H1 (cell line): ENCODE results near the gene RGS3. TPM values are rescaled to one million over a fixed set of nuclear protein-coding genes. Genes with fewer than 3 reads are reported as not detected.

Experiments used
- CTCF ChIA-PET: fragments of 300-600 bp; sonication (Branson Sonifier 250); formaldehyde crosslinking; loops from one replicate; lab custom pipeline; 2021; ENCODE audit not compliant: partially characterized antibody; lab: Charles Lee
- POLR2A ChIA-PET: fragments of 300-600 bp; sonication (Branson Sonifier 250); formaldehyde crosslinking; loops from one replicate; lab custom pipeline; 2021; ENCODE audit warnings: inconsistent platforms; ENCODE audit not compliant: partially characterized antibody; lab: Charles Lee
- DNase-seq, 2 experiments: peaks; one replicate each; pipeline versions ENCODE4 v3.0.0 to v3.0.0-alpha.2; 2010 to 2022; ENCODE audit warnings: low spot score in 2 of 2, low read depth in 1 of 2, mixed read lengths in 1 of 2
- FAIRE-seq: peaks from 2 replicates; lab custom pipeline; 2011; peaks lifted over from hg19 to GRCh38; lab: Jason Lieb, UNC
- H2AFZ ChIP-seq: 2 replicates; pipeline ENCODE4 v1.8.1; 2012; ENCODE audit warnings: low read length, inconsistent platforms
- H2AK5ac ChIP-seq: 2 replicates; pipeline ENCODE4 v1.6.1; 2013; ENCODE audit warnings: low read depth, low read length
- H2BK120ac ChIP-seq: replicated peaks from 2 replicates; pipeline ENCODE3; 2013; ENCODE audit warnings: low read depth, low read length, inconsistent platforms
- H2BK12ac ChIP-seq: 2 replicates; pipeline ENCODE4 v1.6.1; 2013; ENCODE audit warnings: low read depth, low read length
- H2BK15ac ChIP-seq: 2 replicates; pipeline ENCODE4 v1.6.1; 2013; ENCODE audit warnings: low read length
- H2BK20ac ChIP-seq: 2 replicates; pipeline ENCODE4 v1.6.1; 2013; ENCODE audit warnings: low read length
- H2BK5ac ChIP-seq: 2 replicates; pipeline ENCODE4 v1.6.1; 2013; ENCODE audit warnings: low read depth, low read length
- H3K14ac ChIP-seq: 2 replicates; pipeline ENCODE4 v1.6.1; 2013; ENCODE audit warnings: inconsistent platforms; ENCODE audit not compliant: insufficient read length
- H3K18ac ChIP-seq: 2 replicates; pipeline ENCODE4 v1.6.1; 2013; ENCODE audit warnings: low read length; ENCODE audit errors: extremely low read depth
- H3K23ac ChIP-seq: 2 replicates; pipeline ENCODE4 v1.6.1; 2013; ENCODE audit warnings: inconsistent platforms; ENCODE audit not compliant: insufficient read length
- H3K23me2 ChIP-seq: 2 replicates; pipeline ENCODE4 v1.6.1; 2013; ENCODE audit warnings: low read depth, low read length
- H3K27ac ChIP-seq: 2 replicates; pipeline ENCODE4 v1.6.1; 2011; ENCODE audit warnings: low read depth, low read length, inconsistent platforms
- H3K27me3 ChIP-seq, 4 experiments: replicated peaks in 1 of 4; 1 replicate in 1 of 4; 2 replicates in 3 of 4; pipeline versions ENCODE4 v1.6.1 to v1.8.1; 2011 to 2013; ENCODE audit warnings: low read length in 3 of 4, mild to moderate bottlenecking in 3 of 4, inconsistent platforms in 2 of 4, mixed read lengths in 2 of 4, moderate library complexity in 1 of 4; ENCODE audit not compliant: control insufficient read depth in 3 of 4, insufficient read depth in 3 of 4; ENCODE audit errors: extremely low read depth in 1 of 4
- H3K36me3 ChIP-seq, 4 experiments: 2 replicates each; pipeline versions ENCODE4 v1.6.1 to v1.8.1; 2011 to 2013; ENCODE audit warnings: mild to moderate bottlenecking in 4 of 4, low read length in 3 of 4, moderate library complexity in 2 of 4, control low read depth in 1 of 4, inconsistent platforms in 1 of 4; ENCODE audit not compliant: insufficient read depth in 4 of 4, control insufficient read depth in 2 of 4
- H3K4ac ChIP-seq: replicated peaks from 2 replicates; pipeline ENCODE3; 2013; ENCODE audit warnings: low read length, low read depth, mixed read lengths, inconsistent platforms; ENCODE audit not compliant: insufficient read length
- H3K4me1 ChIP-seq, 4 experiments: replicated peaks in 1 of 4; 1 replicate in 1 of 4; 2 replicates in 3 of 4; pipeline versions ENCODE4 v1.6.1 to v1.8.1; 2011 to 2013; ENCODE audit warnings: low read length in 3 of 4, inconsistent platforms in 2 of 4, mixed read lengths in 1 of 4; ENCODE audit not compliant: insufficient read depth in 4 of 4, control insufficient read depth in 3 of 4
- H3K4me2 ChIP-seq, 2 experiments: 2 replicates each; pipeline versions ENCODE4 v1.6.1 to v1.8.1; 2011 to 2013; ENCODE audit warnings: low read depth in 2 of 2, low read length in 2 of 2, control low read depth in 1 of 2, inconsistent platforms in 1 of 2, mild to moderate bottlenecking in 1 of 2; ENCODE audit not compliant: insufficient read depth in 1 of 2
- H3K4me3 ChIP-seq, 4 experiments: fragments of 200-600, 300-600 bp in 1 of 4; sonication (generic), shearing (Covaris generic), sonication (Bioruptor Twin) in 1 of 4; 2 replicates each; pipeline versions ENCODE4 v1.5.1 to v1.8.1; 2011 to 2016; ENCODE audit warnings: low read length in 4 of 4, low read depth in 3 of 4, control low read depth in 2 of 4, inconsistent platforms in 2 of 4, mild to moderate bottlenecking in 2 of 4, mixed read lengths in 1 of 4, moderate library complexity in 1 of 4; ENCODE audit not compliant: insufficient read depth in 2 of 4; ENCODE audit errors: extremely low read depth in 1 of 4
- H3K56ac ChIP-seq: replicated peaks from 2 replicates; pipeline ENCODE3; 2013; ENCODE audit warnings: low read depth, mild to moderate bottlenecking, mixed read lengths, low read length, inconsistent platforms; ENCODE audit not compliant: insufficient read length
- H3K79me1 ChIP-seq: 2 replicates; pipeline ENCODE4 v1.6.1; 2013; ENCODE audit warnings: low read depth, low read length, control low read depth
- H3K79me2 ChIP-seq, 2 experiments: 2 replicates each; pipeline versions ENCODE4 v1.6.1 to v1.8.1; 2012 to 2013; ENCODE audit warnings: low read length in 2 of 2, mild to moderate bottlenecking in 2 of 2, inconsistent platforms in 1 of 2; ENCODE audit not compliant: insufficient read depth in 2 of 2, control insufficient read depth in 1 of 2
- H3K9ac ChIP-seq, 4 experiments: replicated peaks in 1 of 4; 1 replicate in 1 of 4; 2 replicates in 3 of 4; pipeline versions ENCODE4 v1.6.1 to v1.8.1; 2011 to 2013; ENCODE audit warnings: low read depth in 3 of 4, low read length in 3 of 4, control low read depth in 2 of 4, mild to moderate bottlenecking in 2 of 4, moderate library complexity in 2 of 4, inconsistent platforms in 1 of 4; ENCODE audit errors: extremely low read depth in 1 of 4
- H3K9me3 ChIP-seq, 2 experiments: 2 replicates each; pipeline versions ENCODE4 v1.6.1 to v1.8.1; 2012 to 2013; ENCODE audit warnings: mild to moderate bottlenecking in 2 of 2, moderate library complexity in 2 of 2, control low read depth in 1 of 2, inconsistent platforms in 1 of 2, low read depth in 1 of 2, low read length in 1 of 2, mixed read lengths in 1 of 2; ENCODE audit not compliant: insufficient read depth in 2 of 2
- H4K20me1 ChIP-seq, 2 experiments: replicated peaks in 1 of 2; 2 replicates each; pipeline versions ENCODE3 to v1.8.1; 2011 to 2013; ENCODE audit warnings: inconsistent platforms in 2 of 2, low read length in 2 of 2, mild to moderate bottlenecking in 1 of 2; ENCODE audit not compliant: insufficient read depth in 2 of 2, control insufficient read depth in 1 of 2
- H4K5ac ChIP-seq: 2 replicates; pipeline ENCODE4 v1.6.1; 2013; ENCODE audit warnings: low read length, low read depth, mixed read lengths, inconsistent platforms; ENCODE audit not compliant: insufficient read length
- H4K8ac ChIP-seq: 2 replicates; pipeline ENCODE4 v1.8.0; 2013; ENCODE audit warnings: mild to moderate bottlenecking, moderate library complexity, low read length, inconsistent platforms; ENCODE audit not compliant: insufficient read depth; ENCODE audit errors: extremely low read depth
- H4K91ac ChIP-seq: replicated peaks from 2 replicates; pipeline ENCODE3; 2013; ENCODE audit warnings: low read length, mixed read lengths, inconsistent platforms; ENCODE audit not compliant: insufficient read length
- CHD1 ChIP-seq: IDR thresholded peaks from 2 replicates; pipeline ENCODE4 v1.6.1; 2012; ENCODE audit warnings: low read depth, low read length, improper control_type of control experiment
- E2F6 ChIP-seq: IDR thresholded peaks from 2 replicates; pipeline ENCODE4 v1.6.1; 2012; ENCODE audit warnings: inconsistent platforms
- GABPA ChIP-seq: IDR thresholded peaks from 2 replicates; pipeline ENCODE4 v1.6.1; 2011; ENCODE audit warnings: mild to moderate bottlenecking, low read length, moderate library complexity, borderline replicate concordance; ENCODE audit not compliant: insufficient read depth
- KDM1A ChIP-seq: fragments of 200-600, 300-600 bp; sonication (generic); IDR thresholded peaks from 2 replicates; pipeline ENCODE4 v1.7.1; 2016; ENCODE audit warnings: mild to moderate bottlenecking, low read length, borderline replicate concordance
- KDM4A ChIP-seq: IDR thresholded peaks from one replicate; pipeline ENCODE4 v1.7.1; 2012; ENCODE audit warnings: low read depth, mild to moderate bottlenecking, moderate library complexity, low read length, inconsistent platforms; ENCODE audit not compliant: severe bottlenecking
- KDM5A ChIP-seq: fragments of 200-600 bp; IDR thresholded peaks from 2 replicates; pipeline ENCODE4 v1.7.1; 2012; ENCODE audit warnings: mild to moderate bottlenecking, low read length, inconsistent platforms, mixed read lengths
- NANOG ChIP-seq: IDR thresholded peaks from 2 replicates; pipeline ENCODE4 v1.6.1; 2011; ENCODE audit warnings: low read length, low read depth, mild to moderate bottlenecking, inconsistent platforms; ENCODE audit not compliant: insufficient read depth, poor library complexity, severe bottlenecking
- NRF1 ChIP-seq: IDR thresholded peaks from 2 replicates; pipeline ENCODE4 v1.6.1; 2011; ENCODE audit warnings: mild to moderate bottlenecking, low read depth, low read length, improper control_type of control experiment
- PHF8 ChIP-seq: fragments of 200-600 bp; sonication (generic); conservative IDR thresholded peaks from 2 replicates; pipeline ENCODE4 v1.7.1; 2012; ENCODE audit warnings: low read depth, mild to moderate bottlenecking, inconsistent platforms, low read length, moderate library complexity
- RFX5 ChIP-seq: IDR thresholded peaks from 2 replicates; pipeline ENCODE4 v1.6.1; 2011; ENCODE audit warnings: low read depth, low read length, improper control_type of control experiment, borderline replicate concordance
- RNF2 ChIP-seq: fragments of 200-900, 300-1000 bp; sonication (generic); IDR thresholded peaks from 2 replicates; pipeline ENCODE4 v1.7.1; 2016; ENCODE audit warnings: borderline replicate concordance, low read depth, mild to moderate bottlenecking, antibody characterized with exemption, low read length; ENCODE audit not compliant: poor library complexity, severe bottlenecking; ENCODE audit errors: missing control alignments
- SIRT6 ChIP-seq: IDR thresholded peaks from one replicate; pipeline ENCODE4 v1.7.1; 2012; ENCODE audit warnings: low read length, inconsistent platforms
- ZNF274 ChIP-seq: IDR thresholded peaks from 2 replicates; pipeline ENCODE4 v1.7.0; 2012; ENCODE audit warnings: low read length, borderline replicate concordance; ENCODE audit errors: extremely low read depth
- WGBS, 2 experiments: shearing (Covaris generic) in 1 of 2; methylation state at CpG; one replicate each; pipeline versions ENCODE4 v1.1.6 to v1.1.7; 2013 to 2015; ENCODE audit warnings: low lambda C conversion rate in 2 of 2, mixed read lengths in 2 of 2, inconsistent platforms in 1 of 2, low coverage in 1 of 2, missing lambda C conversion rate in 1 of 2; ENCODE audit not compliant: insufficient replicate concordance in 2 of 2, insufficient coverage in 1 of 2, insufficient read length in 1 of 2; ENCODE audit errors: extremely low coverage in 1 of 2, missing lambda C conversion rate in 1 of 2; 5-methylcytosine and 5-hydroxymethylcytosine counted together
- polyA plus RNA-seq, 7 experiments: library from polyadenylated mRNA; depleted of rRNA in 3 of 7; stranded (reverse) in 5 of 7; unstranded in 2 of 7; fragments of >200 nt in 5 of 7; fragments of 200-250 nt in 2 of 7; gene quantifications; 1 replicate in 5 of 7; 2 replicates in 1 of 7; 4 replicates in 1 of 7; pipeline versions ENCODE4 v1.2.1 to v1.2.3, GENCODE V29; 2011 to 2013; ENCODE audit warnings: missing spikeins in 2 of 7, mixed read lengths in 2 of 7
- total RNA-seq: library from RNA; stranded (reverse); fragmentation: NEBNext Ultra II Directional; extraction: Animal tissue kit (Norgen Biotek cat#: 25700); gene quantifications from 2 replicates; pipeline ENCODE4 v1.2.1, GENCODE V29; 2021

RGS3 gene
- total and polyA plus RNA-seq, 2 of the 8 experiments (the other 6 are each of a cell fraction or from before 2014, with no cell fraction given): 12.6 to 18.2 TPM

- Histone ChIP-seq H3K79me2 (no peaks in the 10 kb centered on the region), H3K27me3 (no peaks in the 10 kb centered on the region), H4K8ac (no peak overlapping the region), H2BK12ac (no peak overlapping the region), H2AK5ac (no peak overlapping the region), H3K4me3 (no peak overlapping the region), H2AFZ (no peak overlapping the region), H2BK120ac (no peak overlapping the region), H3K56ac (no peak overlapping the region), H3K23me2 (no peaks in the 10 kb centered on the region), H3K4ac (no peak overlapping the region), H3K18ac (no peak overlapping the region), H3K79me1 (no peaks in the 10 kb centered on the region), H3K9me3 (no peaks in the 10 kb centered on the region), H2BK20ac (no peak overlapping the region), H2BK5ac (no peak overlapping the region), H4K91ac (no peak overlapping the region), H3K4me1 (peaks cover 0 to 4% (median 2%) of the 10 kb centered on the region in 4 experiments; a peak in 1 of 7 replicates), H3K23ac (no peak overlapping the region), H3K14ac (no peak overlapping the region), H2BK15ac (no peak overlapping the region), H3K9ac (no peak overlapping the region), H4K20me1 (no peaks in the 10 kb centered on the region), H3K4me2 (no peak overlapping the region), H4K5ac (no peak overlapping the region), H3K27ac (no peak overlapping the region), H3K36me3 (no peaks in the 10 kb centered on the region)
- 92% methylated on average over 5 of the region's 5 CpGs; no CpG with 5 or more reads in 1 of the 2 experiments for WGBS, 2 experiments
- CTCF ChIA-PET: interaction anchor here (1.2 to 9.1 kb wide), 5 partner anchors 21 to 113 kb away, joined by 5 to 50 read pairs (median 6); no protein-coding TSS in a partner anchor
- DNase-seq (no peak), FAIRE-seq (no peak)
- POLR2A ChIA-PET: no interaction called here
- TF ChIP-seq GABPA (no peak), PHF8 (no peak), NANOG (no peak), RFX5 (no peak), KDM1A (no peak), KDM5A (no peak), RNF2 (no peak), NRF1 (no peak), ZNF274 (no peak), E2F6 (no peak), SIRT6 (no peak), CHD1 (no peak), KDM4A (no peak)
Measured at GRCh38 chr9:113542741-113543140, 79.2 kb downstream of the RGS3 start.
